Measurements from ENCODE around the gene EPB41.

- TF ChIP-seq TAF1 (IDR thresholded peaks at IDR 0.05; ENCODE audit: low read depth, low read length) (no peak), CTCF (IDR thresholded peaks at IDR 0.05; ENCODE audit: control extremely low read depth in 1 of 3, insufficient read depth in 1 of 3, low read depth in 1 of 3, low read length in 3 of 3) (no peak), ATF3 (IDR thresholded peaks at IDR 0.05; ENCODE audit: insufficient read depth, low read depth, low read length) (no peak), SP1 (IDR thresholded peaks at IDR 0.05; ENCODE audit: low read depth, low read length) (no peak), POU5F1 (IDR thresholded peaks at IDR 0.05; ENCODE audit: low read depth, low read length) (no peak), TCF12 (IDR thresholded peaks at IDR 0.05; ENCODE audit: low read depth, low read length) (no peak), POLR2AphosphoS5 (IDR thresholded peaks at IDR 0.05; ENCODE audit: low read depth, low read length) (no peak), POLR2A (IDR thresholded peaks at IDR 0.05; ENCODE audit: control extremely low read depth in 1 of 2, low read depth in 2 of 2, low read length in 2 of 2) (no peak), MAX (IDR thresholded peaks at IDR 0.05) (no peak), HDAC2 (IDR thresholded peaks at IDR 0.05; ENCODE audit: borderline replicate concordance in 1 of 2, low read depth in 2 of 2, low read length in 2 of 2) (no peak)
These were observed 132.8 kb downstream of the EPB41 start for GRCh38 chr1:29047142-29047541.
